Upper lobe of left lung (tissue), 6 donors: Measurements from ENCODE around the gene FARP1. TPM values are rescaled to one million over a fixed set of nuclear protein-coding genes. Genes with fewer than 3 reads are reported as not detected.

Source experiments
- ATAC-seq, 2 donors: fragments of 200-7000 bp; cut with Tn5 transposase; one replicate each; pipeline ENCODE4 v1.9.1; 2022; ENCODE audit warnings: mild to moderate bottlenecking in 2 of 2, moderate library complexity in 2 of 2; ENCODE audit not compliant: low FRiP score in 2 of 2
- DNase-seq, 2 donors: peaks; one replicate each; pipeline ENCODE4 v3.0.0-alpha.2; 2019 to 2020
- H3K27ac ChIP-seq, 4 donors: fragments of 200-600 bp; sonication (generic); one replicate each; pipeline ENCODE4 v1.5.1; 2016 to 2019
- H3K27me3 ChIP-seq, 4 donors: fragments of 200-600 bp; sonication (generic); one replicate each; pipeline ENCODE4 v1.5.1; 2017 to 2019
- H3K36me3 ChIP-seq, 4 donors: fragments of 200-600 bp; sonication (generic); one replicate each; pipeline ENCODE4 v1.5.1; 2016 to 2019
- H3K4me1 ChIP-seq, 4 donors: fragments of 200-600 bp; sonication (generic); one replicate each; pipeline ENCODE4 v1.5.1; 2018 to 2019
- H3K4me3 ChIP-seq, 4 donors: fragments of 200-600 bp; sonication (generic); one replicate each; pipeline ENCODE4 v1.5.1; 2017 to 2019; ENCODE audit warnings: mild to moderate bottlenecking in 2 of 4, moderate library complexity in 1 of 4
- H3K9me3 ChIP-seq, 4 donors: fragments of 200-600 bp; sonication (generic); one replicate each; pipeline ENCODE4 v1.5.1; 2018 to 2019
- CTCF ChIP-seq, 6 experiments: fragments of 450-650 bp in 4 of 6; fragments of 200-600 bp in 2 of 6; sonication (generic) in 2 of 6; IDR thresholded peaks; one replicate each; pipeline ENCODE4 v1.5.1; 2016 to 2019; ENCODE audit warnings: antibody characterized with exemption in 6 of 6
- EP300 ChIP-seq, 4 donors: sonication (generic); formaldehyde crosslinking; IDR thresholded peaks; one replicate each; pipeline ENCODE4 v1.5.1; 2017; ENCODE audit warnings: antibody characterized with exemption in 4 of 4, control low read depth in 2 of 4
- POLR2A ChIP-seq, 4 donors: fragments of 450-650 bp; IDR thresholded peaks; one replicate each; pipeline ENCODE4 v1.5.1; 2016 to 2017; ENCODE audit warnings: antibody characterized with exemption in 4 of 4, mild to moderate bottlenecking in 2 of 4
- POLR2AphosphoS5 ChIP-seq, 2 donors: sonication (generic); formaldehyde crosslinking; IDR thresholded peaks; one replicate each; pipeline ENCODE4 v1.5.1; 2017; ENCODE audit warnings: antibody characterized with exemption in 2 of 2
- WGBS, 2 donors: methylation state at CpG; one replicate each; pipeline ENCODE4 v1.1.5; 2017 to 2018; 5-methylcytosine and 5-hydroxymethylcytosine counted together
- total RNA-seq, 6 donors: library from RNA; depleted of rRNA in 4 of 6; stranded (reverse); fragments of >200 nt in 4 of 6; gene quantifications; one replicate each; pipeline versions ENCODE4 v1.1.0 to v1.2.1, GENCODE V29; 2016 to 2021
- donor health status: DM: no; HTN: no; CAD: no; lungs with moderate emphysema.
- donor health status: DM: no; HTN: yes; CAD: no; lungs with severe emphysema.

The FARP1 gene
- total RNA-seq, 6 donors from 2014 or later, result 65.7 to 111 (median 91.8) TPM

GRCh38 chr13:98262292-98262691 lies 119.4 kb downstream of the FARP1 start:
- no peaks in the 10 kb centered on the region for H3K9me3 ChIP-seq
- no peaks in the 10 kb centered on the region for H3K36me3 ChIP-seq
- no peak overlapping the region for H3K4me3 ChIP-seq
- H3K27ac ChIP-seq, result no peak overlapping the region
- peaks cover 4 to 11% (median 5%) of the 10 kb centered on the region in 4 donors for H3K4me1 ChIP-seq
- DNase-seq (no peak), ATAC-seq (no peak)
- H3K27me3 ChIP-seq, result no peaks in the 10 kb centered on the region
- TF ChIP-seq POLR2A (IDR thresholded peaks at IDR 0.05) (no peak), CTCF (IDR thresholded peaks at IDR 0.05) (no peak), POLR2AphosphoS5 (IDR thresholded peaks at IDR 0.05) (no peak), EP300 (IDR thresholded peaks at IDR 0.05) (no peak)
- WGBS, 2 donors, result 76 to 85% methylated on average over 5 of the region's 5 CpGs

GRCh38 chr13:98263841-98264240 lies 120.9 kb downstream of the FARP1 start:
- peaks cover 4 to 17% (median 10%) of the 10 kb centered on the region in 4 donors for H3K4me1 ChIP-seq
- DNase-seq (no peak), ATAC-seq (no peak)
- no peak overlapping the region for H3K4me3 ChIP-seq
- no peaks in the 10 kb centered on the region for H3K36me3 ChIP-seq
- no peaks in the 10 kb centered on the region for H3K27me3 ChIP-seq
- H3K9me3 ChIP-seq, result no peaks in the 10 kb centered on the region
- H3K27ac ChIP-seq, result no peak overlapping the region
- WGBS, 2 donors, result 85 to 87% methylated on average over 2 of the region's 2 CpGs
- TF ChIP-seq POLR2A (IDR thresholded peaks at IDR 0.05) (no peak), CTCF (IDR thresholded peaks at IDR 0.05) (no peak), POLR2AphosphoS5 (IDR thresholded peaks at IDR 0.05) (no peak), EP300 (IDR thresholded peaks at IDR 0.05) (no peak)

- Histone ChIP-seq H3K36me3 (no peaks in the 10 kb centered on the region), H3K27me3 (no peaks in the 10 kb centered on the region), H3K9me3 (no peaks in the 10 kb centered on the region), H3K4me3 (no peak overlapping the region), H3K27ac (no peak overlapping the region), H3K4me1 (peaks cover 4 to 17% (median 10%) of the 10 kb centered on the region in 4 donors)
- no peak for TF ChIP-seq POLR2AphosphoS5 (IDR thresholded peaks at IDR 0.05)
- no peak for TF ChIP-seq POLR2A (IDR thresholded peaks at IDR 0.05)
- no peak for TF ChIP-seq EP300 (IDR thresholded peaks at IDR 0.05)
- no peak for TF ChIP-seq CTCF (IDR thresholded peaks at IDR 0.05)
- 92 to 94% methylated on average over 5 of the region's 5 CpGs for WGBS, 2 donors
- DNase-seq (no peak), ATAC-seq (no peak)
Measured at GRCh38 chr13:98264877-98265276, 122.0 kb downstream of the FARP1 start.

- no peaks in the 10 kb centered on the region for H3K36me3 ChIP-seq
- no peak overlapping the region for H3K4me3 ChIP-seq
- DNase-seq (no peak), ATAC-seq (peak in 1 of 2 donors; percentile 34)
- H3K27ac ChIP-seq, result peak overlapping the region in 1 of 4 donors; percentile 48
- H3K4me1 ChIP-seq, result peaks cover 4 to 17% (median 10%) of the 10 kb centered on the region in 4 donors
- no peaks in the 10 kb centered on the region for H3K9me3 ChIP-seq
- no peaks in the 10 kb centered on the region for H3K27me3 ChIP-seq
- no peak for TF ChIP-seq POLR2AphosphoS5 (IDR thresholded peaks at IDR 0.05)
- TF ChIP-seq POLR2A (IDR thresholded peaks at IDR 0.05), result no peak
- WGBS, 2 donors, result 75 to 79% methylated on average over 10 of the region's 10 CpGs
Measured at GRCh38 chr13:98265692-98266551, 123.0 kb downstream of the FARP1 start.

DNA sequence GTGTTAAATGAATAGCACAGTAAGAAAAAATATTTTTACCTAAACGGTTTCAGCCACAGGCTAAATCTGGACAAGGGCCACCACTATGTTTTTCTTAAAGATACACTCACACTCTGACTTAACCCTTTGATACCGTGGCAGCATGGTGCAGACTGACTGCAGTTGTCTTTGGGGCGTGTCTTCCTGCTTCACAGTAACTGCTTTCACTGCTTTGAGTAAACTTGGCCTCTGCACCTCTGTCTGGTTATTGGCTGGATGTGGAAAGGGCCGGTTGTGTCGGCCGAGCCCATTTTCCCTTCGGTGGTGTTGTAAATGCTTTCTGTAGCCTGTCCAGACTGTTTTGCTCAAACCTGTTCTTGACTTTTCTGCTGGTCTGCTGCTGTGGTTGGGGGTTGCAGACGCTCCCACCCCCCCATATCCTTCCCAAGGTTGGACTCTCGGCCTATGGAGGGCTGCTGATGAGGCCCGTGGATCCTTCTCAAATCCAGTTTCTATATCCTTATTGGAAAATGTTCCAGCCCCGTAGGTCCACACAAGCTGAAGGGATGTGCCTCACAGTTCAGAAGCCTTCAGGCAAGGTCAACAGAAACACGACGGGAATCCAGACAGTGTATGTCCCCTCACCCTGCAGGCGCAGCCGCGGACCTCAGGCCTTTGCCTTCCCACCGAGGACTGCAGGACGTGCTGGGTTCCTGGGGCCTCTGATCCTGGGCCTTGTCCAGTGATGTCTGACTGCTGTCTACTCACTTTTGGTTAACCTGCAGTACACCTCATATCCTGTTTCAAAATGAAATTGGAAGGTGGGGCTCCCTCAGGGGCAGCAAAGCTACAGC lies 124.4 kb downstream of the FARP1 start:
- Histone ChIP-seq H3K27me3 (no peaks in the 10 kb centered on the region), H3K4me3 (no peak overlapping the region), H3K4me1 (peaks cover 4 to 17% (median 10%) of the 10 kb centered on the region in 4 donors), H3K36me3 (no peaks in the 10 kb centered on the region), H3K9me3 (no peaks in the 10 kb centered on the region), H3K27ac (peak overlapping the region in 1 of 4 donors; percentile 24)
- ATAC-seq, result peak in 1 of 2 donors; percentile 67
- TF ChIP-seq CTCF (IDR thresholded peaks at IDR 0.05) (no peak), POLR2A (IDR thresholded peaks at IDR 0.05) (no peak), EP300 (IDR thresholded peaks at IDR 0.05) (no peak)
- WGBS, 2 donors, result 65 to 69% methylated on average over 14 to 18 of the region's 18 CpGs
- peak in 1 of 2 donors; percentile 52 for DNase-seq
